Astrocyte (in vitro differentiated cells and primary cell): Measurements from ENCODE around the gene OPN1SW.

Experiments used
- CTCF ChIP-seq: IDR thresholded peaks from 2 replicates; pipeline ENCODE4 v1.5.1; 2011; ENCODE audit warnings: low read depth, mild to moderate bottlenecking, inconsistent platforms, low read length, moderate library complexity; ENCODE audit not compliant: insufficient read depth
- EZH2 ChIP-seq: IDR thresholded peaks from 2 replicates; pipeline ENCODE4 v1.6.1; 2012; ENCODE audit warnings: mild to moderate bottlenecking, low read length, inconsistent platforms; ENCODE audit not compliant: insufficient read depth

- TF ChIP-seq CTCF, result no peak
- no peak for TF ChIP-seq EZH2
These were observed 46.1 kb downstream of the OPN1SW start for GRCh38 chr7:128729494-128729893.
